ENCODE measurements around the gene GUCY2D. TPM values are rescaled to one million over a fixed set of nuclear protein-coding genes. Genes with fewer than 3 reads are reported as not detected.

The GUCY2D gene
- total RNA-seq, 1 donor from 2014 or later = 2.6 TPM

GRCh38 chr17:8015957-8016631, 13.7 kb downstream of the GUCY2D start:
- TF ChIP-seq CTCF (IDR thresholded peaks at IDR 0.05) = no peak
- H3K36me3 ChIP-seq = no peaks in the 10 kb centered on the region
- H3K4me3 ChIP-seq = peak overlapping the region; percentile 53
- no peaks in the 10 kb centered on the region for H3K9me3 ChIP-seq
- intact Hi-C loops (cut with DNase I) = no loop called here
- peaks cover 13% of the 10 kb centered on the region for H3K27me3 ChIP-seq
- peak overlapping the region; percentile 55 for H3K27ac ChIP-seq
- H3K4me1 ChIP-seq = peaks cover 32% of the 10 kb centered on the region
- DNase-seq (peak; percentile 90), ATAC-seq (peak; percentile 74)

GRCh38 chr17:8016632-8017424, 14.4 kb downstream of the GUCY2D start:
- peak; percentile 77 for TF ChIP-seq CTCF (IDR thresholded peaks at IDR 0.05)
- ATAC-seq (peak; percentile 87), DNase-seq (peak; percentile 86)
- Histone ChIP-seq H3K9me3 (no peaks in the 10 kb centered on the region), H3K4me1 (peaks cover 32% of the 10 kb centered on the region), H3K4me3 (peak overlapping the region; percentile 53), H3K36me3 (no peaks in the 10 kb centered on the region), H3K27ac (peak overlapping the region; percentile 55), H3K27me3 (peaks cover 13% of the 10 kb centered on the region)
- intact Hi-C loops (cut with DNase I) = no loop called here

- DNase-seq (no peak), ATAC-seq (no peak)
- Histone ChIP-seq H3K4me3 (no peak overlapping the region), H3K4me1 (peaks cover 32% of the 10 kb centered on the region), H3K27ac (peak overlapping the region; percentile 55), H3K27me3 (peaks cover 13% of the 10 kb centered on the region), H3K9me3 (no peaks in the 10 kb centered on the region), H3K36me3 (no peaks in the 10 kb centered on the region)
- no peak for TF ChIP-seq CTCF (IDR thresholded peaks at IDR 0.05)
- intact Hi-C loops (cut with DNase I) = no loop called here
Observed at GRCh38 chr17:8018436-8018835, 16.0 kb downstream of the GUCY2D start.

GRCh38 chr17:8019166-8019565, 16.8 kb downstream of the GUCY2D start:
- no peaks in the 10 kb centered on the region for H3K36me3 ChIP-seq
- H3K27me3 ChIP-seq = peaks cover 13% of the 10 kb centered on the region
- TF ChIP-seq CTCF (IDR thresholded peaks at IDR 0.05) = no peak
- H3K4me1 ChIP-seq = peaks cover 35% of the 10 kb centered on the region
- no peak overlapping the region for H3K27ac ChIP-seq
- DNase-seq = peak; percentile 63
- no peaks in the 10 kb centered on the region for H3K9me3 ChIP-seq
- H3K4me3 ChIP-seq = no peak overlapping the region
- ATAC-seq = no peak
- intact Hi-C loops (cut with DNase I) = no loop called here

- H3K4me1 ChIP-seq = peaks cover 40% of the 10 kb centered on the region
- no peak overlapping the region for H3K4me3 ChIP-seq
- no peaks in the 10 kb centered on the region for H3K36me3 ChIP-seq
- no peak overlapping the region for H3K27ac ChIP-seq
- peaks cover 13% of the 10 kb centered on the region for H3K27me3 ChIP-seq
- ATAC-seq = peak; percentile 6
- H3K9me3 ChIP-seq = no peaks in the 10 kb centered on the region
- intact Hi-C loops (cut with DNase I) = no loop called here
- peak; percentile 75 for DNase-seq
- TF ChIP-seq CTCF (IDR thresholded peaks at IDR 0.05) = no peak
Observed at GRCh38 chr17:8019665-8020650, 17.5 kb downstream of the GUCY2D start.

Measured in upper lobe of right lung (tissue), 1 donor.